Heart left ventricle (tissue), 13 donors: ENCODE measurements around the gene NLRC5.

Source experiments
- CTCF ChIP-seq, 12 donors: fragments of 200-600 bp; sonication (generic) in 4 of 12; IDR thresholded peaks; one replicate each; pipeline versions ENCODE4 v1.5.0 to v1.8.0; 2018 to 2022; ENCODE audit warnings: antibody characterized with exemption in 12 of 12, mild to moderate bottlenecking in 5 of 12
- POLR2A ChIP-seq, 2 donors: fragments of 450-650 bp; IDR thresholded peaks; one replicate each; pipeline ENCODE4 v1.6.1; 2017; ENCODE audit warnings: antibody characterized with exemption in 2 of 2, mild to moderate bottlenecking in 2 of 2, moderate library complexity in 2 of 2
- donor health status: ischemic (EF 13 %, LVEDD 7.1; RV severe dilation, severe dysfunction).
- donor health status: DM: no; HTN: yes; CAD: no.
- donor health status: DM: no; HTN: no; CAD: no.
- donor health status: ischemic (EF 25% LVEDD 6.9; RV normal size, moderate dysfunction).
- donor health status: ischemic (EF 25% LVEDD 5.7; RV mildly dilated, moderate dysfunction).
- donor health status: ischemic (EF 35%, LVEDD 5.7; RV mildly dilated, moderate dysfunction).
- donor health status: nonischemic (EF 11% LVEDD 7.7; RV severe dilation, severe dysfunction).
- donor health status: DM: yes; HTN: yes; CAD: no.
- donor health status: PGD.
- donor health status: ischemic (EF 29% LVEDD 5.4; RV normal size, mild dysfunction).
- donor health status: nonischemic (EF 23%, LVEDD 6.1; RV moderate dilation, normal function).

GRCh38 chr16:57062329-57062728 lies 73.0 kb downstream of the NLRC5 start:
- no peak for TF ChIP-seq POLR2A (IDR thresholded peaks at IDR 0.05)
- TF ChIP-seq CTCF (IDR thresholded peaks at IDR 0.05): no peak
